Mononuclear cell (primary cell): ENCODE measurements around the gene NAP1L1. TPM values are rescaled to one million over a fixed set of nuclear protein-coding genes. Genes with fewer than 3 reads are reported as not detected.
A peak's percentile ranks its signal among the peaks of the same experiment; 100 is the strongest.

ENCODE experiments used
- H3K27me3 ChIP-seq: 2 replicates; pipeline ENCODE4 v1.6.0; 2011; ENCODE audit warnings: low read length, control low read depth; ENCODE audit not compliant: insufficient read depth
- H3K4me1 ChIP-seq: 2 replicates; pipeline ENCODE4 v1.5.1; 2011; ENCODE audit warnings: mild to moderate bottlenecking, low read length, control low read depth; ENCODE audit not compliant: insufficient read depth
- H3K4me3 ChIP-seq: 2 replicates; pipeline ENCODE4 v1.5.1; 2011; ENCODE audit warnings: mild to moderate bottlenecking, low read length, moderate library complexity
- H3K9me3 ChIP-seq: 2 replicates; pipeline ENCODE4 v1.5.1; 2011; ENCODE audit warnings: low read depth, mild to moderate bottlenecking, control low read depth, low read length
- total RNA-seq: library from RNA; depleted of rRNA; stranded (reverse); fragments of >200 nt; gene quantifications from one replicate; pipeline ENCODE4 v1.2.3, GENCODE V29; 2012

Gene NAP1L1
- total RNA-seq, 1 donor, result 401 TPM

GRCh38 chr12:76037130-76038103 lies 47.1 kb downstream of the NAP1L1 start:
- peaks cover 6% of the 10 kb centered on the region for H3K27me3 ChIP-seq
- no peak overlapping the region for H3K4me3 ChIP-seq
- peaks cover 8% of the 10 kb centered on the region for H3K4me1 ChIP-seq
- H3K9me3 ChIP-seq, result no peaks in the 10 kb centered on the region

- Histone ChIP-seq H3K9me3 (no peaks in the 10 kb centered on the region), H3K4me1 (peaks cover 25% of the 10 kb centered on the region), H3K4me3 (no peak overlapping the region), H3K27me3 (peaks cover 13% of the 10 kb centered on the region)
Observed at GRCh38 chr12:76035045-76035444, 49.4 kb downstream of the NAP1L1 start.

- H3K4me3 ChIP-seq, result no peak overlapping the region
- no peaks in the 10 kb centered on the region for H3K9me3 ChIP-seq
- H3K4me1 ChIP-seq, result peaks cover 31% of the 10 kb centered on the region
- peaks cover 30% of the 10 kb centered on the region for H3K27me3 ChIP-seq
Observed at GRCh38 chr12:76033081-76034011, 51.1 kb downstream of the NAP1L1 start.

GRCh38 chr12:76032043-76032981 lies 52.2 kb downstream of the NAP1L1 start:
- Histone ChIP-seq H3K4me1 (peaks cover 30% of the 10 kb centered on the region), H3K4me3 (peak overlapping the region; percentile 62), H3K27me3 (peaks cover 39% of the 10 kb centered on the region), H3K9me3 (no peaks in the 10 kb centered on the region)

GRCh38 chr12:76031414-76032042 lies 53.0 kb downstream of the NAP1L1 start, which contains the start of gene PHLDA1:
PHLDA1 (minus strand) TSS chr12:76031776.
- H3K27me3 ChIP-seq, result peaks cover 44% of the 10 kb centered on the region
- peak within 1 kb of the TSS; percentile 62 for H3K4me3 ChIP-seq
- H3K4me1 ChIP-seq, result peaks cover 28% of the 10 kb centered on the region
- no peaks in the 10 kb centered on the region for H3K9me3 ChIP-seq

- H3K27me3 ChIP-seq, result peaks cover 45% of the 10 kb centered on the region
Observed at GRCh38 chr12:76031081-76031413, 53.4 kb downstream of the NAP1L1 start.

GRCh38 chr12:76030341-76031080 lies 54.0 kb downstream of the NAP1L1 start:
- peaks cover 28% of the 10 kb centered on the region for H3K4me1 ChIP-seq

More at GRCh38 chr12:76031081-76031413, 53.4 kb downstream of the NAP1L1 start:
- Histone ChIP-seq H3K4me1 (peaks cover 28% of the 10 kb centered on the region), H3K4me3 (peak overlapping the region; percentile 62), H3K9me3 (no peaks in the 10 kb centered on the region)

GRCh38 chr12:76029982-76030340 lies 54.5 kb downstream of the NAP1L1 start:
- Histone ChIP-seq H3K27me3 (peaks cover 45% of the 10 kb centered on the region), H3K4me3 (peak overlapping the region; percentile 62), H3K4me1 (peaks cover 28% of the 10 kb centered on the region), H3K9me3 (no peaks in the 10 kb centered on the region)

More at GRCh38 chr12:76030341-76031080, 54.0 kb downstream of the NAP1L1 start:
- Histone ChIP-seq H3K9me3 (no peaks in the 10 kb centered on the region), H3K27me3 (peaks cover 45% of the 10 kb centered on the region), H3K4me3 (peak overlapping the region; percentile 62)

- no peak overlapping the region for H3K4me3 ChIP-seq
- H3K27me3 ChIP-seq, result peaks cover 45% of the 10 kb centered on the region
- peaks cover 28% of the 10 kb centered on the region for H3K4me1 ChIP-seq
- H3K9me3 ChIP-seq, result no peaks in the 10 kb centered on the region
Observed at GRCh38 chr12:76028571-76029277, 55.8 kb downstream of the NAP1L1 start.

GRCh38 chr12:76026643-76027063 lies 57.8 kb downstream of the NAP1L1 start:
- peaks cover 39% of the 10 kb centered on the region for H3K27me3 ChIP-seq
- no peak overlapping the region for H3K4me3 ChIP-seq
- peaks cover 18% of the 10 kb centered on the region for H3K4me1 ChIP-seq
- no peaks in the 10 kb centered on the region for H3K9me3 ChIP-seq

- H3K27me3 ChIP-seq, result peaks cover 39% of the 10 kb centered on the region
- peaks cover 21% of the 10 kb centered on the region for H3K4me1 ChIP-seq
- no peaks in the 10 kb centered on the region for H3K9me3 ChIP-seq
- H3K4me3 ChIP-seq, result no peak overlapping the region
Observed at GRCh38 chr12:76025601-76026575, 58.6 kb downstream of the NAP1L1 start.
